SU-DHL-6 (cell line): ENCODE results near the gene TMEM40.

ENCODE experiments used
- EZH2phosphoT487 ChIP-seq: fragments of 200-600 bp; sonication (generic), shearing (Covaris generic); conservative IDR thresholded peaks from 2 replicates; pipeline ENCODE4 v1.6.1; 2018; ENCODE audit warnings: mild to moderate bottlenecking, antibody characterized with exemption, low read length, moderate library complexity, mixed read lengths
- TF ChIP-seq, protein P1 (sequence below): fragments of 200-600 bp; sonication (generic); IDR thresholded peaks from one replicate; pipeline ENCODE4 v1.5.1; 2017; ENCODE audit warnings: antibody characterized with exemption, mild to moderate bottlenecking, low read length, moderate library complexity; ENCODE audit not compliant: insufficient read depth, poor library complexity, severe bottlenecking

DNA sequence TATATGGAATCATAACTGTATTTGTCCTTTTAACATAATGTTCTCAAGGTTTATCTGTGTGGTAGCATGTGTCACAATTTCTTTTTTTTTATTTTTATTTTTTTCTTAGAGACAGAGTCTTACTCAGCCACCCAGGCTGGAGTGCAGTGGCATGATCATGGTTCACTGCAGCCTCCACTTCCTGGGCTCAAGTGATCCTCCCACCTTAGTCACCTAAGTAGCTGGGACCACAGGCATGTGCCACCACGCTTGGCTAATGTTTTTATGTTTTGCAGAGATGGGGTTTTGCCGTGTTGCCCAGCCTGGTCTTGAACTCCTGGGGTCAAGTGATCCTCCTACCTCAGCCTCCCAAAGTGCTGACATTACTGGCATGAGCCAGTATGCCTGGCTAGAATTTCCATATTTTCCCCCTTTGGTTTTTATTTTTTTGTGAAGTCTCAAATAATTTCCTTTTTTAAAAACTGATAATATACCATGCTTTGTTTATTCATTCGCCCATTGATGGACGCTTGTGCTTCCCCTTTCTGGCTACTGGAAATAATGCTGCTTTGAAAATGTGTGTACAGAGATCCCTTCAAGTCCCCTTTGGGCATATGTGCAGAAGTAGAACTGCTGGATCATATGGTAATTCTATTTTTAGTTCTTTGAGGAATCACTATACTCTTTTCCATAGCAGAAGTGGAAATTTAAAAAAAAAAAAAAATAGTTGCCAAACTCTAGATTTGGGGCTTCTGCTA is 28.4 kb downstream of the TMEM40 start:
- TF ChIP-seq, protein P1, sequence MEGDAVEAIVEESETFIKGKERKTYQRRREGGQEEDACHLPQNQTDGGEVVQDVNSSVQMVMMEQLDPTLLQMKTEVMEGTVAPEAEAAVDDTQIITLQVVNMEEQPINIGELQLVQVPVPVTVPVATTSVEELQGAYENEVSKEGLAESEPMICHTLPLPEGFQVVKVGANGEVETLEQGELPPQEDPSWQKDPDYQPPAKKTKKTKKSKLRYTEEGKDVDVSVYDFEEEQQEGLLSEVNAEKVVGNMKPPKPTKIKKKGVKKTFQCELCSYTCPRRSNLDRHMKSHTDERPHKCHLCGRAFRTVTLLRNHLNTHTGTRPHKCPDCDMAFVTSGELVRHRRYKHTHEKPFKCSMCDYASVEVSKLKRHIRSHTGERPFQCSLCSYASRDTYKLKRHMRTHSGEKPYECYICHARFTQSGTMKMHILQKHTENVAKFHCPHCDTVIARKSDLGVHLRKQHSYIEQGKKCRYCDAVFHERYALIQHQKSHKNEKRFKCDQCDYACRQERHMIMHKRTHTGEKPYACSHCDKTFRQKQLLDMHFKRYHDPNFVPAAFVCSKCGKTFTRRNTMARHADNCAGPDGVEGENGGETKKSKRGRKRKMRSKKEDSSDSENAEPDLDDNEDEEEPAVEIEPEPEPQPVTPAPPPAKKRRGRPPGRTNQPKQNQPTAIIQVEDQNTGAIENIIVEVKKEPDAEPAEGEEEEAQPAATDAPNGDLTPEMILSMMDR, result no peak
- TF ChIP-seq EZH2phosphoT487, result no peak
